GM10266 (cell line): Measurements from ENCODE around the gene TMEM204.
"Not testable (repeated sequence)": the region's sequence is repeated elsewhere in the genome, so short reads cannot be mapped to it uniquely, and the experiment has no call there.

ENCODE experiments used
- DNase-seq: peaks from one replicate; pipeline ENCODE4 v3.0.0; 2012; ENCODE audit errors: extremely low spot score
- TF ChIP-seq, protein P1 (sequence below): IDR thresholded peaks from 2 replicates; pipeline ENCODE4 v1.5.1; 2012; ENCODE audit warnings: mild to moderate bottlenecking, low read depth; ENCODE audit not compliant: control insufficient read depth, insufficient read depth; ENCODE audit errors: missing control alignments

The TMEM204 gene

DNA sequence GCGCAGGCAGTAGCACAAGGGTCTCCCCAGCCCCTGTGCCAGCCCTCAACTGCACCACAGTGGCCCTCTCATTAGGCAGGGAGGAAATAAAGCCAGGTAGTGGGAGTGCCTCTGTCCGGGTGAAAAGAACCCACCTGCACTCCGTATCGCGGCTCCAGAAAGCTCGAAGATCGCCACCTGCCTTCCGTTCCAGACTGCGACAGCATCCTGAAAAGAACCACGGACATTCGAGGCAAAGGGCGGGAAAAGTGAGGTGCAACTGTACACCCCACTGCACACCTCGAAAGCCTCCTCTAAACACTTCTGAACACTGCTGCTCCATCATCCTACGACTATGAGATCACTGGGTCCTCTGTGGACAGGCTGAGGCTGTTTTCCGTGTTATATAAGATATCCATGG, 49.7 kb downstream of the TMEM204 start:
- TF ChIP-seq, protein P1, sequence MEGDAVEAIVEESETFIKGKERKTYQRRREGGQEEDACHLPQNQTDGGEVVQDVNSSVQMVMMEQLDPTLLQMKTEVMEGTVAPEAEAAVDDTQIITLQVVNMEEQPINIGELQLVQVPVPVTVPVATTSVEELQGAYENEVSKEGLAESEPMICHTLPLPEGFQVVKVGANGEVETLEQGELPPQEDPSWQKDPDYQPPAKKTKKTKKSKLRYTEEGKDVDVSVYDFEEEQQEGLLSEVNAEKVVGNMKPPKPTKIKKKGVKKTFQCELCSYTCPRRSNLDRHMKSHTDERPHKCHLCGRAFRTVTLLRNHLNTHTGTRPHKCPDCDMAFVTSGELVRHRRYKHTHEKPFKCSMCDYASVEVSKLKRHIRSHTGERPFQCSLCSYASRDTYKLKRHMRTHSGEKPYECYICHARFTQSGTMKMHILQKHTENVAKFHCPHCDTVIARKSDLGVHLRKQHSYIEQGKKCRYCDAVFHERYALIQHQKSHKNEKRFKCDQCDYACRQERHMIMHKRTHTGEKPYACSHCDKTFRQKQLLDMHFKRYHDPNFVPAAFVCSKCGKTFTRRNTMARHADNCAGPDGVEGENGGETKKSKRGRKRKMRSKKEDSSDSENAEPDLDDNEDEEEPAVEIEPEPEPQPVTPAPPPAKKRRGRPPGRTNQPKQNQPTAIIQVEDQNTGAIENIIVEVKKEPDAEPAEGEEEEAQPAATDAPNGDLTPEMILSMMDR: no peak
- no peak for DNase-seq

- TF ChIP-seq, protein P1: no peak
- DNase-seq: no peak
Observed at GRCh38 chr16:1584926-1585484, 51.5 kb downstream of the TMEM204 start.

- no peak for DNase-seq
- TF ChIP-seq, protein P1: no peak
Observed at GRCh38 chr16:1590366-1590765, 56.9 kb downstream of the TMEM204 start.

- DNase-seq: no peak
- TF ChIP-seq, protein P1: no peak
Observed at GRCh38 chr16:1590930-1591705, 57.7 kb downstream of the TMEM204 start.

DNA sequence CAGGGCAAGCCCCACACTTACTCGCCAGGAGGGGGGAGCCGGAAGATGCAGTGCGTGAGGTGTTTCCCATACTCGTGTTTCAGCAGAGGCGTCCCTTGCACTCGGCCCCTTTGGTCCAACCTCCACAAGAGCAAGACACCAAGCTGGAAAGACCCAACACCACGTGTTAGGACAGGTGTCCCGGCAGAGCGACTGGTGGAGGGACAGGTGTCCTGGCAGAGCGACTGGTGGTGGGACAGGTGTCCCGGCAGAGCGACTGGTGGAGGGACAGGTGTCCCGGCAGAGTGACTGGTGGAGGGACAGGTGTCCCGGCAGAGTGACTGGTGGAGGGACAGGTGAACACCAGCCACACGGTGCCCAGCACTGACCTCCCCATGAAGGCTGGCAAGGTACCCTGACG, 59.0 kb downstream of the TMEM204 start:
- no peak for DNase-seq
- TF ChIP-seq, protein P1: no peak

GRCh38 chr16:1595511-1595910, 62.0 kb downstream of the TMEM204 start:
- not testable (repeated sequence) for DNase-seq

GRCh38 chr16:1596516-1596915, 63.0 kb downstream of the TMEM204 start:
- TF ChIP-seq, protein P1: no peak
- no peak for DNase-seq
